Testis (tissue), 3 donors: ENCODE measurements around the gene KRTAP6-2. TPM values are rescaled to one million over a fixed set of nuclear protein-coding genes. Genes with fewer than 3 reads are reported as not detected.

Experiments
- DNase-seq: peaks from one replicate; pipeline ENCODE4 v3.0.0-alpha.2; 2019
- H3K27ac ChIP-seq, 2 donors: fragments of 200-600 bp; sonication (generic); one replicate each; pipeline ENCODE4 v1.5.1; 2019
- H3K27me3 ChIP-seq: fragments of 200-600 bp; sonication (generic); one replicate; pipeline ENCODE4 v1.5.1; 2019
- H3K36me3 ChIP-seq: fragments of 200-600 bp; sonication (generic); one replicate; pipeline ENCODE4 v1.5.1; 2017; ENCODE audit warnings: low read depth; ENCODE audit errors: missing control alignments
- H3K4me1 ChIP-seq: fragments of 200-600 bp; sonication (generic); one replicate; pipeline ENCODE4 v1.5.1; 2019
- H3K4me3 ChIP-seq, 2 donors: fragments of 200-600 bp; sonication (generic); one replicate each; pipeline ENCODE4 v1.5.1; 2017 to 2019
- H3K9me3 ChIP-seq: fragments of 200-600 bp; sonication (generic); one replicate; pipeline ENCODE4 v1.5.1; 2017
- POLR2A ChIP-seq: fragments of 450-650 bp; IDR thresholded peaks from one replicate; pipeline ENCODE4 v1.6.1; 2017; ENCODE audit warnings: antibody characterized with exemption, mild to moderate bottlenecking, moderate library complexity
- WGBS, 2 donors: methylation state at CpG; one replicate each; pipeline ENCODE4 v1.1.5; 2018; 5-methylcytosine and 5-hydroxymethylcytosine counted together
- intact Hi-C: fragments of 100-400 bp; cut with DNase I; formaldehyde crosslinking; loops from one replicate; pipeline ENCODE4 v1.15.1; 2023; ENCODE audit warnings: low total_unique reads
- polyA plus RNA-seq: library from polyadenylated mRNA; stranded (reverse); fragments of 350-450 nt; fragmentation: Illumina TruSeq; extraction: RNeasy Lipid Tissue Mini Kit (QIAGEN cat#74804); gene quantifications from one replicate; pipeline ENCODE4 v1.2.3, GENCODE V29; 2014; ENCODE audit warnings: low read depth, low replicate concordance; ENCODE audit not compliant: insufficient read depth
- total RNA-seq, 2 donors: library from RNA; depleted of rRNA; stranded (reverse); fragments of >200 nt; gene quantifications; one replicate each; pipeline ENCODE4 v1.2.3, GENCODE V29; 2016
- TF ChIP-seq, protein P1 (sequence below), 3 experiments: fragments of 450-650 bp in 2 of 3; fragments of 200-600 bp in 1 of 3; sonication (generic) in 1 of 3; IDR thresholded peaks; one replicate each; pipeline ENCODE4 v1.5.1; 2016 to 2019; ENCODE audit warnings: antibody characterized with exemption in 3 of 3, mild to moderate bottlenecking in 2 of 3, moderate library complexity in 1 of 3

The KRTAP6-2 gene
- total and polyA plus RNA-seq, 3 donors from 2014 or later = not detected

DNA sequence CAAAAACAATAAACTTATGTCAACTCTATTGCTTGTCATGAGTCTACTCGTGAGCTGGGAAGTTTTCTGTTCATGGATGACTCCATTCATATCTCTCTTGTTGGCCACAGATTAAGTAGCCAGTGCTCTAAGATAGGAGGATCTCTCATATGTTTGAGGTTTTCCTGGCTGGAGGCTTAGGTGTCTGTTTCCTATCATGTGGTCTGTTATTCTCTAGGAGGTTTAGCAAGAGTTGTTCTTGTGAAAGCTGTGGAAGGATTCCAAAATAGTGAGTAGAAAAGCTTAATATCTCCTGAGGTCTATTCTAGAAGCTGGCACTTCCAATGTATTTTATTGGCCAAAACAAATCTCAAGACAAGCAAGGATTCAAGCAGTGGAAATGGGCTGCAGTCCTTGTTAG lies 30.5 kb upstream of the KRTAP6-2 start:
- Histone ChIP-seq H3K27me3 (no peaks in the 10 kb centered on the region), H3K36me3 (no peaks in the 10 kb centered on the region), H3K9me3 (no peaks in the 10 kb centered on the region), H3K27ac (no peak overlapping the region), H3K4me1 (no peaks in the 10 kb centered on the region), H3K4me3 (no peak overlapping the region)
- intact Hi-C loops = no loop called here
- TF ChIP-seq, protein P1, sequence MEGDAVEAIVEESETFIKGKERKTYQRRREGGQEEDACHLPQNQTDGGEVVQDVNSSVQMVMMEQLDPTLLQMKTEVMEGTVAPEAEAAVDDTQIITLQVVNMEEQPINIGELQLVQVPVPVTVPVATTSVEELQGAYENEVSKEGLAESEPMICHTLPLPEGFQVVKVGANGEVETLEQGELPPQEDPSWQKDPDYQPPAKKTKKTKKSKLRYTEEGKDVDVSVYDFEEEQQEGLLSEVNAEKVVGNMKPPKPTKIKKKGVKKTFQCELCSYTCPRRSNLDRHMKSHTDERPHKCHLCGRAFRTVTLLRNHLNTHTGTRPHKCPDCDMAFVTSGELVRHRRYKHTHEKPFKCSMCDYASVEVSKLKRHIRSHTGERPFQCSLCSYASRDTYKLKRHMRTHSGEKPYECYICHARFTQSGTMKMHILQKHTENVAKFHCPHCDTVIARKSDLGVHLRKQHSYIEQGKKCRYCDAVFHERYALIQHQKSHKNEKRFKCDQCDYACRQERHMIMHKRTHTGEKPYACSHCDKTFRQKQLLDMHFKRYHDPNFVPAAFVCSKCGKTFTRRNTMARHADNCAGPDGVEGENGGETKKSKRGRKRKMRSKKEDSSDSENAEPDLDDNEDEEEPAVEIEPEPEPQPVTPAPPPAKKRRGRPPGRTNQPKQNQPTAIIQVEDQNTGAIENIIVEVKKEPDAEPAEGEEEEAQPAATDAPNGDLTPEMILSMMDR (IDR thresholded peaks at IDR 0.05) = no peak
- TF ChIP-seq POLR2A = no peak
- no peak for DNase-seq
- 63 to 75% methylated on average over 1 of the region's 1 CpG for WGBS, 2 donors

DNA sequence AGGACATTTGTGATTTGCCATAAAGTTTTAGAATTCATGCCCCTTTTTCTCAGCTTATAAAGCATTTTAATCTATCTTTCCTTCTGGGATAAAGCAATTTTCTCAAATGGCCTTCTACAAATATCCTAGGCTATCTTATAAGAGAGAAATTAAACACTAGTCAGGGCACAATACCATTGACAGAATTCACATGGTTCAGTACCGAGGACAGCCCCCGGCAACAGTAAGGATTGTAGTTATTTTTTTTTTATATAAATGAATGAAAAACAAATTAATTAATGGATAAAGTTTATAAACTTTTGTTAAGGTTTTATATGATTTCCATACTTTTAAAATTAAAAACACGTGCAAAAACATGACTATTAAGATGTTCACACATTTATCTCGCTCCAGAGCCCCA lies 29.4 kb upstream of the KRTAP6-2 start:
- no peaks in the 10 kb centered on the region for H3K9me3 ChIP-seq
- WGBS, 2 donors = 70 to 89% methylated on average over 4 of the region's 4 CpGs
- H3K4me1 ChIP-seq = no peaks in the 10 kb centered on the region
- DNase-seq = no peak
- TF ChIP-seq, protein P1 (IDR thresholded peaks at IDR 0.05) = no peak
- no peak for TF ChIP-seq POLR2A
- no peak overlapping the region for H3K4me3 ChIP-seq
- no peak overlapping the region for H3K27ac ChIP-seq
- intact Hi-C loops = no loop called here
- no peaks in the 10 kb centered on the region for H3K36me3 ChIP-seq
- no peaks in the 10 kb centered on the region for H3K27me3 ChIP-seq

DNA sequence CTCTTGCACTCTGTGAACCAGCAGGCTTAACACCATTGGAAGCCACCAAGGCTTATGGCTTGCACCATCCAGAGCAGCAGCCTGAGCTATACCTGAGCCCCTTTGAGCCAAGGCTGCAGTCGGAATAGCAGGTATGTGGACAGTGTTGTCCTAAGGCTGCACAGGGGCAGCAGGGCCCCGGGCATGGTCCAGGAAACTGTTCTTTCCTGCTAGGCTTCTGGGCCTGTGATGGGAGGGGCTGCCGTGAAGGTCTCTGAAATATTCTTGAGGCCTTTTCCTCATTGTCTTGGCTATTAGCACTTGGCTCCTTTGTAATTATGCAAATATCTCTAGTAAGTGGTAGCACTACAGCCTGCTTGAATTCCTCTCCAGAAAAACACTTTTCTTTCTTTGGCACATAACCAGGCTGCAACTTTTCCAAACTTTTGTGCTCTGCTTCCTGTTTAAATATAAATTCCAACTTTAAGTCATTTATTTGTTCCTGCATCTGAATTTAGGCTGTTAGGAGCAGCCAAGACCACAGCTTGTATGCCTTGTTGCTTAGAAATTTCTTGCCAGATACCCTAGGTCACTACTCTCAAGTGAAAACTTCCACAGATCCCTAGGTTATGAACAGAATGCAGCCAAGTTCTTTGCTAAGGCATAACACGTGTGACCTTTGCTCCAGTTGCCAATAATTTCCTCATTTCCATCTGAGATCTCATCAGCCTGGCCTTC lies 26.9 kb upstream of the KRTAP6-2 start:
- no peaks in the 10 kb centered on the region for H3K27me3 ChIP-seq
- no peaks in the 10 kb centered on the region for H3K4me1 ChIP-seq
- no peak for TF ChIP-seq POLR2A
- TF ChIP-seq, protein P1 (IDR thresholded peaks at IDR 0.05) = no peak
- 76 to 80% methylated on average over 4 of the region's 4 CpGs for WGBS, 2 donors
- intact Hi-C loops = no loop called here
- DNase-seq = no peak
- H3K36me3 ChIP-seq = no peaks in the 10 kb centered on the region
- H3K4me3 ChIP-seq = no peak overlapping the region
- H3K27ac ChIP-seq = no peak overlapping the region
- no peaks in the 10 kb centered on the region for H3K9me3 ChIP-seq

DNA sequence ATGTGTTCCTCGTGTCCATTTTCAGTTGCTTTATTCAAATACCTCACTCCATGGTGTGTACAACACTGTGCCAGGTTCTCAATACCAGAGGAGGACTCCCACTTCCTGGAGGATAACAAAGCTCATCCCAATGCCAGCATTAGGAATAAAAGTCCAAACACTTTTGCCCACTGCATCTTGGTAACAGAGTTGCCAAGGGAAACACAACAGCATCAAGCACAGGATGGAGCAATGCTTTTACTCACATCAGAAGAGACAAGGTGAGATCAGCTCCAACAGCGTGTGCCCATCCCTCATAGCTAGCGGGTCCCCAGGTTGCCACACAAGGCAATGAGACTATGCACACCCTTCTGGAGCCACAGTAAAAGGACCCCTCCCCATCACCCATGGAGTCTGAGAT lies 24.7 kb upstream of the KRTAP6-2 start:
- TF ChIP-seq, protein P1 (IDR thresholded peaks at IDR 0.05) = no peak
- no peak for TF ChIP-seq POLR2A
- intact Hi-C loops = no loop called here
- no peak for DNase-seq
- H3K36me3 ChIP-seq = no peaks in the 10 kb centered on the region
- no peak overlapping the region for H3K27ac ChIP-seq
- no peaks in the 10 kb centered on the region for H3K4me1 ChIP-seq
- no peaks in the 10 kb centered on the region for H3K9me3 ChIP-seq
- H3K4me3 ChIP-seq = no peak overlapping the region
- no peaks in the 10 kb centered on the region for H3K27me3 ChIP-seq
- 91 to 96% methylated on average over 1 to 3 of the region's 3 CpGs for WGBS, 2 donors

DNA sequence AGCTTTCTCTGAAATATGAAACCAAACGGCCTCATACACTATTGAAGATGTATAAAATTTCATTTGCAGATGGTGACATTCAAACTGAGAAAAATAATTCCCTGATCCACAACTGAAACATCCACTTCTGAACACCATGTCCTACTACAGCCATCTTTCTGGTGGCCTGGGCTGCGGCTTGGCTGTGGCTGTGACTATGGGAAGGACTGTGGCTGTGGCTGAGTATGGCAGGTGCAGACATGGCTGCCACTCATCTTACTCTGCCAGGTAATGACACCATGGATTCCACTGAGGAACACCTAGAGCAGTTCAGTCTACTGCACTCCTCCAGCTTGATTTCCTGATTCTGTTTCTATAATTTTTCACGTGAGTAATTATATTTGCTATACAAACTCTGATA lies 21.8 kb upstream of the KRTAP6-2 start, which contains the start of gene KRTAP20-4:
Gene KRTAP20-4 (plus strand): TSS at position 106 of the 400 bp plus-strand sequence.
- WGBS, 2 donors = 86 to 96% methylated on average over 3 of the region's 3 CpGs
- Histone ChIP-seq H3K9me3 (no peaks in the 10 kb centered on the region), H3K27ac (no peak within 1 kb of the TSS), H3K4me3 (no peak within 1 kb of the TSS), H3K27me3 (no peaks in the 10 kb centered on the region), H3K4me1 (no peaks in the 10 kb centered on the region), H3K36me3 (no peaks in the 10 kb centered on the region)
- TF ChIP-seq, protein P1 (IDR thresholded peaks at IDR 0.05) = no peak
- no peak for TF ChIP-seq POLR2A
- DNase-seq = no peak
- intact Hi-C loops = no loop called here
